ENCODE measurements around the gene NANOS2. TPM values are rescaled to one million over a fixed set of nuclear protein-coding genes. Genes with fewer than 3 reads are reported as not detected.
A peak's percentile ranks its signal among the peaks of the same experiment; 100 is the strongest.

The NANOS2 gene
- total and polyA plus RNA-seq, 9 of the 15 experiments (the other 6 are each of a cell fraction or from before 2014, with no cell fraction given): not detected

GRCh38 chr19:45876411-45877197 lies 38.0 kb downstream of the NANOS2 start (continued):
- TF ChIP-seq STAT6 (CRISPR knock-in tag; IDR thresholded peaks at IDR 0.05): no peak
- TF ChIP-seq, protein P1, sequence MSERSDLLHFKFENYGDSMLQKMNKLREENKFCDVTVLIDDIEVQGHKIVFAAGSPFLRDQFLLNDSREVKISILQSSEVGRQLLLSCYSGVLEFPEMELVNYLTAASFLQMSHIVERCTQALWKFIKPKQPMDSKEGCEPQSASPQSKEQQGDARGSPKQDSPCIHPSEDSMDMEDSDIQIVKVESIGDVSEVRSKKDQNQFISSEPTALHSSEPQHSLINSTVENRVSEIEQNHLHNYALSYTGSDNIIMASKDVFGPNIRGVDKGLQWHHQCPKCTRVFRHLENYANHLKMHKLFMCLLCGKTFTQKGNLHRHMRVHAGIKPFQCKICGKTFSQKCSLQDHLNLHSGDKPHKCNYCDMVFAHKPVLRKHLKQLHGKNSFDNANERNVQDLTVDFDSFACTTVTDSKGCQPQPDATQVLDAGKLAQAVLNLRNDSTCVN (CRISPR knock-in tag; IDR thresholded peaks at IDR 0.05): peak; percentile 92; the same call in 1 of the 2 replicates
- TF ChIP-seq ZNF76 (CRISPR knock-in tag; IDR thresholded peaks at IDR 0.05; ENCODE audit: borderline replicate concordance): no peak
- TF ChIP-seq ZNF184 (CRISPR knock-in tag; IDR thresholded peaks at IDR 0.05): no peak
- no peak for TF ChIP-seq CBX1 (IDR thresholded peaks at IDR 0.05; ENCODE audit: low read depth)
- 0 out of 2 replicates have a peak, but pooled peaks have one; percentile 14 for TF ChIP-seq CC2D1A (IDR thresholded peaks at IDR 0.05)
- TF ChIP-seq TBL1XR1 (IDR thresholded peaks at IDR 0.05; ENCODE audit: low read length in 2 of 2): 0 out of 4 replicates have a peak, but pooled peaks of 1 of the 2 experiments have one; percentile 6
- no peak for TF ChIP-seq ARID3A (IDR thresholded peaks at IDR 0.05; ENCODE audit: borderline replicate concordance, low read depth, low read length)
- no peak for TF ChIP-seq ZNF561 (CRISPR knock-in tag; conservative IDR thresholded peaks at IDR 0.05)
- peak; percentile 53; the same call in 1 of the 2 replicates for TF ChIP-seq NCOA1 (IDR thresholded peaks at IDR 0.05; ENCODE audit: low read depth)
- no peak for TF ChIP-seq NONO (IDR thresholded peaks at IDR 0.05; ENCODE audit: low read depth in 2 of 2, low read length in 1 of 2)
- TF ChIP-seq ZNF431 (CRISPR knock-in tag; IDR thresholded peaks at IDR 0.05): no peak
- TF ChIP-seq EP300 (IDR thresholded peaks at IDR 0.05; ENCODE audit: low read length): no peak
- no peak for TF ChIP-seq ZKSCAN1 (IDR thresholded peaks at IDR 0.05; ENCODE audit: low read depth, low read length)
- TF ChIP-seq FUS (optimal IDR thresholded peaks at IDR 0.05; ENCODE audit: low read depth, low read length): no peak
- peak; percentile 75; the same call in 1 of the 2 replicates for TF ChIP-seq ZC3H8 (IDR thresholded peaks at IDR 0.05)
- TF ChIP-seq DMBX1 (CRISPR knock-in tag; IDR thresholded peaks at IDR 0.05; ENCODE audit: borderline replicate concordance): no peak
- no peak for TF ChIP-seq CBFB (CRISPR knock-in tag; IDR thresholded peaks at IDR 0.05)
- TF ChIP-seq, protein P2, sequence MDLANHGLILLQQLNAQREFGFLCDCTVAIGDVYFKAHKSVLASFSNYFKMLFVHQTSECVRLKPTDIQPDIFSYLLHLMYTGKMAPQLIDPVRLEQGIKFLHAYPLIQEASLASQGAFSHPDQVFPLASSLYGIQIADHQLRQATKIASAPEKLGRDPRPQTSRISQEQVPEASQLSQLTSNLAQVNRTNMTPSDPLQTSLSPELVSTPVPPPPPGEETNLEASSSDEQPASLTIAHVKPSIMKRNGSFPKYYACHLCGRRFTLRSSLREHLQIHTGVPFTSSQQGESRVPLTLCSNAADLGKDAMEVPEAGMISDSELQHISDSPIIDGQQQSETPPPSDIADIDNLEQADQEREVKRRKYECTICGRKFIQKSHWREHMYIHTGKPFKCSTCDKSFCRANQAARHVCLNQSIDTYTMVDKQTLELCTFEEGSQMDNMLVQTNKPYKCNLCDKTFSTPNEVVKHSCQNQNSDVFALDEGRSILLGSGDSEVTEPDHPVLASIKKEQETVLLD (IDR thresholded peaks at IDR 0.05): peak; percentile 78
- no peak for TF ChIP-seq PURB (CRISPR knock-in tag; IDR thresholded peaks at IDR 0.05; ENCODE audit: low read depth)
- no peak for TF ChIP-seq MYNN (IDR thresholded peaks at IDR 0.05)
- no peak for TF ChIP-seq MYNN (CRISPR knock-in tag; IDR thresholded peaks at IDR 0.05)
- TF ChIP-seq SRSF3 (IDR thresholded peaks at IDR 0.05; ENCODE audit: insufficient read depth, low read length): no peak

Measured in K562 (cell line).